ENCODE measurements around the gene NCR3LG1.

DNA sequence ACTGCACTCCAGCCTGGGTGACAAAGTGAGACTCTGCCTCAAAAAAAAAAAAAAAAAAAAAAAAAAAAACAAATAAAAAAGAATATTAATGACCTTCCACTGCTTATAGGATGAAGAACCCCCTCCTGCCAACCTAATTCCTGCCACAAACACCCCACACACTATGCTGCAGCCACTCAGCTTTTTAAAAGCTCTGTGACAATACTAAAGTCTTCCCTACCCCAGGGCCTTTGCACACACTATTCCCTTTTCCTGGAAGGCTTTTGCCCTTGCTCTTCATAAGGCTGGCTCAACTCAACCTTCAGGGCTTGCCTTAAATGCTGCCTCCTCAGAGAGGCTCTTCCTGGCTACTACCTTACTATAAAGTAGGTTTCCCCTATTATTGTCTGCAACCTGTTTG lies 47.6 kb downstream of the NCR3LG1 start:
- TF ChIP-seq, protein P1, sequence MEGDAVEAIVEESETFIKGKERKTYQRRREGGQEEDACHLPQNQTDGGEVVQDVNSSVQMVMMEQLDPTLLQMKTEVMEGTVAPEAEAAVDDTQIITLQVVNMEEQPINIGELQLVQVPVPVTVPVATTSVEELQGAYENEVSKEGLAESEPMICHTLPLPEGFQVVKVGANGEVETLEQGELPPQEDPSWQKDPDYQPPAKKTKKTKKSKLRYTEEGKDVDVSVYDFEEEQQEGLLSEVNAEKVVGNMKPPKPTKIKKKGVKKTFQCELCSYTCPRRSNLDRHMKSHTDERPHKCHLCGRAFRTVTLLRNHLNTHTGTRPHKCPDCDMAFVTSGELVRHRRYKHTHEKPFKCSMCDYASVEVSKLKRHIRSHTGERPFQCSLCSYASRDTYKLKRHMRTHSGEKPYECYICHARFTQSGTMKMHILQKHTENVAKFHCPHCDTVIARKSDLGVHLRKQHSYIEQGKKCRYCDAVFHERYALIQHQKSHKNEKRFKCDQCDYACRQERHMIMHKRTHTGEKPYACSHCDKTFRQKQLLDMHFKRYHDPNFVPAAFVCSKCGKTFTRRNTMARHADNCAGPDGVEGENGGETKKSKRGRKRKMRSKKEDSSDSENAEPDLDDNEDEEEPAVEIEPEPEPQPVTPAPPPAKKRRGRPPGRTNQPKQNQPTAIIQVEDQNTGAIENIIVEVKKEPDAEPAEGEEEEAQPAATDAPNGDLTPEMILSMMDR (IDR thresholded peaks at IDR 0.05) = no peak
- no peak for TF ChIP-seq POLR2A (IDR thresholded peaks at IDR 0.05)
